Spleen (tissue), 7 donors: Measurements from ENCODE around the gene GSTM5.

Experiments
- POLR2A ChIP-seq, 3 donors: fragments of 450-650 bp; IDR thresholded peaks; one replicate each; pipeline ENCODE4 v1.5.1; 2017; ENCODE audit warnings: antibody characterized with exemption in 3 of 3, mild to moderate bottlenecking in 1 of 3
- POLR2AphosphoS5 ChIP-seq, 3 donors: sonication (generic); formaldehyde crosslinking; IDR thresholded peaks; one replicate each; pipeline ENCODE4 v1.5.1; 2017; ENCODE audit warnings: antibody characterized with exemption in 3 of 3
- TF ChIP-seq, protein P1 (sequence below), 11 experiments: fragments of 200-600 bp in 7 of 11; fragments of 450-650 bp in 4 of 11; sonication (generic) in 4 of 11; IDR thresholded peaks in 8 of 11; conservative IDR thresholded peaks in 3 of 11; 1 replicate in 7 of 11; 2 replicates in 4 of 11; pipeline versions ENCODE4 v1.4.0 to v1.8.0; 2016 to 2021; ENCODE audit warnings: antibody characterized with exemption in 11 of 11, inconsistent platforms in 4 of 11, mild to moderate bottlenecking in 1 of 11
- donor health status: DM: no; HTN: no; CAD: no; lungs with moderate emphysema.
- donor health status: DM: no; HTN: no; CAD: no.
- donor health status: DM: no; HTN: no; CAD: no.

DNA sequence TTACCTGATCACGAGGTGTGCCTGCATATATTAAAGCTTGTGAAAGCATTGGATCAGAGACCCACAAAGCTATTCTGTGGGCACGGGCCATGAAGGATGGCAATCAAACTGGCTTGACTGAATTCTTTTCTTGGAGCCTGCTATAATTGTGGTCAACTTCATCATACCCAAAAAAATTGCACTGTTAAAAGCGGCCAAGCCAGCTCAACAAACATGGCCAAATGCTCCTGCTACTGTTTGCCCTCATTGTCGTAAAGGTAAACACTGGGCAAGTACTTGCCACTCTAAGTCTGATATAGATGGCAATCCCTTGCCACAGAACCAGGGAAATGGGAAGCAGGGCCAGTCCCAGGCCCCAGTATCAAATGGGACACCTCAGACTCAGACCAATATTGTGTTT lies 6.6 kb upstream of the GSTM5 start:
- TF ChIP-seq, protein P1, sequence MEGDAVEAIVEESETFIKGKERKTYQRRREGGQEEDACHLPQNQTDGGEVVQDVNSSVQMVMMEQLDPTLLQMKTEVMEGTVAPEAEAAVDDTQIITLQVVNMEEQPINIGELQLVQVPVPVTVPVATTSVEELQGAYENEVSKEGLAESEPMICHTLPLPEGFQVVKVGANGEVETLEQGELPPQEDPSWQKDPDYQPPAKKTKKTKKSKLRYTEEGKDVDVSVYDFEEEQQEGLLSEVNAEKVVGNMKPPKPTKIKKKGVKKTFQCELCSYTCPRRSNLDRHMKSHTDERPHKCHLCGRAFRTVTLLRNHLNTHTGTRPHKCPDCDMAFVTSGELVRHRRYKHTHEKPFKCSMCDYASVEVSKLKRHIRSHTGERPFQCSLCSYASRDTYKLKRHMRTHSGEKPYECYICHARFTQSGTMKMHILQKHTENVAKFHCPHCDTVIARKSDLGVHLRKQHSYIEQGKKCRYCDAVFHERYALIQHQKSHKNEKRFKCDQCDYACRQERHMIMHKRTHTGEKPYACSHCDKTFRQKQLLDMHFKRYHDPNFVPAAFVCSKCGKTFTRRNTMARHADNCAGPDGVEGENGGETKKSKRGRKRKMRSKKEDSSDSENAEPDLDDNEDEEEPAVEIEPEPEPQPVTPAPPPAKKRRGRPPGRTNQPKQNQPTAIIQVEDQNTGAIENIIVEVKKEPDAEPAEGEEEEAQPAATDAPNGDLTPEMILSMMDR (IDR thresholded peaks at IDR 0.05 in 8 of 11, conservative IDR thresholded peaks at IDR 0.05 in 3 of 11): no peak
- TF ChIP-seq POLR2AphosphoS5 (IDR thresholded peaks at IDR 0.05) (no peak), POLR2A (IDR thresholded peaks at IDR 0.05) (no peak)
